Measurements from ENCODE around the gene CYBC1. TPM values are rescaled to one million over a fixed set of nuclear protein-coding genes. Genes with fewer than 3 reads are reported as not detected.

CYBC1 gene
- total RNA-seq, 1 experiment from 2014 or later: 71.7 TPM

GRCh38 chr17:82491196-82491530 is 40.6 kb upstream of the CYBC1 start:
- Mint-ChIP-seq H3K36me3 (peaks cover 17% of the 10 kb centered on the region), H3K4me3 (no peak overlapping the region), H3K9me3 (no peaks in the 10 kb centered on the region), H3K27me3 (ENCODE audit: low read depth) (peaks cover 10% of the 10 kb centered on the region), H3K4me1 (peaks cover 12% of the 10 kb centered on the region), H3K27ac (peak overlapping the region; percentile 68; the same call in 1 of the 2 replicates)
- DNase-seq (ENCODE audit: low spot score) (no peak), ATAC-seq (no peak)
- ChIA-PET CTCF (no interaction called here), POLR2A (no interaction called here)
- TF ChIP-seq ZNF425 (CRISPR knock-in tag; conservative IDR thresholded peaks at IDR 0.05) (no peak), KAT7 (CRISPR knock-in tag; IDR thresholded peaks at IDR 0.05; ENCODE audit: borderline replicate concordance) (no peak), ATF6 (CRISPR knock-in tag; IDR thresholded peaks at IDR 0.05) (no peak), ZSCAN18 (CRISPR knock-in tag; IDR thresholded peaks at IDR 0.05) (no peak), ZNF263 (CRISPR knock-in tag; IDR thresholded peaks at IDR 0.05; ENCODE audit: low read depth) (no peak), EMX1 (CRISPR knock-in tag; IDR thresholded peaks at IDR 0.05) (no peak), NFATC4 (CRISPR knock-in tag; IDR thresholded peaks at IDR 0.05) (no peak), FOXP4 (CRISPR knock-in tag; IDR thresholded peaks at IDR 0.05) (no peak), GABPB1 (CRISPR knock-in tag; IDR thresholded peaks at IDR 0.05) (no peak), ETV6 (CRISPR knock-in tag; IDR thresholded peaks at IDR 0.05) (no peak), ZNF219 (CRISPR knock-in tag; IDR thresholded peaks at IDR 0.05; ENCODE audit: borderline replicate concordance) (no peak), GTF2I (CRISPR knock-in tag; conservative IDR thresholded peaks at IDR 0.05) (no peak), NR3C1 (CRISPR knock-in tag; conservative IDR thresholded peaks at IDR 0.05; ENCODE audit: low read depth) (no peak), SP1 (CRISPR knock-in tag; conservative IDR thresholded peaks at IDR 0.05) (no peak), ZNF121 (CRISPR knock-in tag; IDR thresholded peaks at IDR 0.05) (no peak), PRRX2 (CRISPR knock-in tag; IDR thresholded peaks at IDR 0.05) (no peak), GRHL2 (CRISPR knock-in tag; IDR thresholded peaks at IDR 0.05; ENCODE audit: insufficient replicate concordance, severe bottlenecking) (no peak), ZNF416 (CRISPR knock-in tag; IDR thresholded peaks at IDR 0.05) (no peak)

GRCh38 chr17:82490512-82491195 is 40.1 kb upstream of the CYBC1 start:
- H3K9me3 Mint-ChIP-seq: no peaks in the 10 kb centered on the region
- H3K27me3 Mint-ChIP-seq (ENCODE audit: low read depth): peaks cover 7% of the 10 kb centered on the region; the same call in 1 of the 2 replicates
- H3K4me1 Mint-ChIP-seq: peaks cover 7% of the 10 kb centered on the region
- DNase-seq (ENCODE audit: low spot score) (no peak), ATAC-seq (no peak)
- peaks cover 22% of the 10 kb centered on the region for H3K36me3 Mint-ChIP-seq
- peak overlapping the region; percentile 6; the same call in 1 of the 2 replicates for H3K27ac Mint-ChIP-seq
- ChIA-PET CTCF (no interaction called here), POLR2A (no interaction called here)
- H3K4me3 Mint-ChIP-seq: no peak overlapping the region
- TF ChIP-seq GTF2I (CRISPR knock-in tag; conservative IDR thresholded peaks at IDR 0.05): no peak
- TF ChIP-seq ZNF138 (CRISPR knock-in tag; conservative IDR thresholded peaks at IDR 0.05): no peak
- TF ChIP-seq ZNF317 (CRISPR knock-in tag; IDR thresholded peaks at IDR 0.05; ENCODE audit: borderline replicate concordance, low read depth): no peak
- no peak for TF ChIP-seq SMAD4 (CRISPR knock-in tag; IDR thresholded peaks at IDR 0.05)
- no peak for TF ChIP-seq E2F1 (CRISPR knock-in tag; IDR thresholded peaks at IDR 0.05)
- no peak for TF ChIP-seq ZNF396 (CRISPR knock-in tag; IDR thresholded peaks at IDR 0.05; ENCODE audit: borderline replicate concordance)
- TF ChIP-seq ZNF121 (CRISPR knock-in tag; IDR thresholded peaks at IDR 0.05): no peak
- TF ChIP-seq CDX4 (CRISPR knock-in tag; IDR thresholded peaks at IDR 0.05; ENCODE audit: borderline replicate concordance): no peak
- TF ChIP-seq MAX (CRISPR knock-in tag; IDR thresholded peaks at IDR 0.05): no peak
- TF ChIP-seq FOXK1 (CRISPR knock-in tag; IDR thresholded peaks at IDR 0.05): no peak

Measured in WTC11 (cell line).